HG03565 (cell line): ENCODE data around the gene EIF5.
"Not testable (repeated sequence)": the region's sequence is repeated elsewhere in the genome, so short reads cannot be mapped to it uniquely, and the experiment has no call there.

Experiments
- ATAC-seq: cut with Tn5 transposase; IDR thresholded peaks from one replicate; pipeline ENCODE4 v1.9.1; 2021; ENCODE audit warnings: mild to moderate bottlenecking, moderate library complexity; ENCODE audit not compliant: unreplicated experiment

EIF5 gene

GRCh38 chr14:103334644-103335622, 896 bp downstream of the EIF5 start:
- peak; percentile 26 for ATAC-seq

DNA sequence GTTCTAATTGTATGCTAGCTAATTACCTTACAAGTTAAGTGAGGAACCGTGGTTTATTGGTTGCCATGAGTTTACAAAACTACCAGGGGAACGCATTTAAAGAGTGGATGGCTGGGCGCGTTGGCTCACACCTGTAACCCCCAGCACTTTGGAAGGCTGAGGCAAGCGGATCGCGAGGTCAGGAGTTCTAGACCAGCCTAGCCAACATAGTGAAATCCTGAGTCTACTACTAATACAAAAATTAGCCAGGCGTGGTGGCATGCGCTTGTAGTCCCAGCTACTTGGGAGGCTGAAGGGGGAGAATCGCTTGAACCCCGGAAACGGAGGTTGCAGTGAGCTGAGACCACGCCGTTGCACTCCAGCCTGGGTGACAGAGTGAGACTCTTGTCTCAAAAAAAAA, 2.2 kb downstream of the EIF5 start:
- no peak for ATAC-seq

DNA sequence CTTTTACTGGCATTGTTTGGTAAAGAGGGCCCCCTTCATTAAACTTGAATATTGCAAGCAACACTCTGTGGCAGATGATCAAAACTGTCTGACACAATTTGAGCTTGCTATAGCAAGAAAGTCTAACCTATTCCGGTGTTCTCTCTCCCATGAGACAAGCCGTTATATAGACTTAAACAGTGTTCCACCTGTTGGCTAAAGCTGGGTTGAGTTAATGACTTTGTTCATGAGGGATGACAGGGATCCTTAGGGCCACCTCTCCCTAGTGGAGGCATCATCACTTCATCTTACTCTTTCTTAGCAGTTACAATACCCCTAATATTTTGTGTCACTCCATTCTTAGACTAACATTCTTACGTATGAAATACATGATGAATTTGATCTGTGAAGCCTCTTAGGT, 3.8 kb downstream of the EIF5 start:
- no peak for ATAC-seq

GRCh38 chr14:103339561-103339960, 5.5 kb downstream of the EIF5 start:
- no peak for ATAC-seq

DNA sequence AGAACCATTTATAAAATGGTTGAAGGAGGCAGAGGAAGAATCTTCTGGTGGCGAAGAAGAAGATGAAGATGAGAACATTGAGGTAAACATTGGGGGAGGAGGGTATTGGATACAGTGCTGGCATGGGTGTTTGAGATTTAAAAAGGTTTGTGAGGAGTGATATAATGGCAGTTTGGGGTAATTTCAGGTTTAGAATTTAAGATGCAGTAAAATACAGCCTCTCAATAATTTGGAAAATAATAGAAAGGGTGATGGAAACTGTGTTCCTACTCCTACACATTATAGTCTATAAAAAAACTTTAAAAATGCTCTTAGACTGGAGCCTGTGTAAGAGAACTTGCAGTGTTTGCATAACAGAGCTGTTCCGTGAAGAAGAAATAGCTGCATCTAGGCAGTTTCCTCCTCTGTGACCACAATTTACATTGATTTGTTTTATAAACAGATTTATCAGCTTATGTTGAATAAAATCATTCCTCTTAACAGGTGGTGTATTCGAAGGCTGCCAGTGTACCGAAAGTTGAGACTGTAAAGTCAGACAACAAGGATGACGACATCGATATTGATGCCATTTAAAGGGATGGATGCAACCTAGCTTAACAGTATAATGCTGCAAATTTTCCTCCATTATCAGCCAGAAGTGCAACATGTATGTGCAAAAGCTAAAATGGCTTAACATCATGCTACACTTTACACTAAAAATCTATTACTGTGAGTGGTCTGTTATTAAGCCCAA, 6.6 kb downstream of the EIF5 start:
- ATAC-seq: no peak

DNA sequence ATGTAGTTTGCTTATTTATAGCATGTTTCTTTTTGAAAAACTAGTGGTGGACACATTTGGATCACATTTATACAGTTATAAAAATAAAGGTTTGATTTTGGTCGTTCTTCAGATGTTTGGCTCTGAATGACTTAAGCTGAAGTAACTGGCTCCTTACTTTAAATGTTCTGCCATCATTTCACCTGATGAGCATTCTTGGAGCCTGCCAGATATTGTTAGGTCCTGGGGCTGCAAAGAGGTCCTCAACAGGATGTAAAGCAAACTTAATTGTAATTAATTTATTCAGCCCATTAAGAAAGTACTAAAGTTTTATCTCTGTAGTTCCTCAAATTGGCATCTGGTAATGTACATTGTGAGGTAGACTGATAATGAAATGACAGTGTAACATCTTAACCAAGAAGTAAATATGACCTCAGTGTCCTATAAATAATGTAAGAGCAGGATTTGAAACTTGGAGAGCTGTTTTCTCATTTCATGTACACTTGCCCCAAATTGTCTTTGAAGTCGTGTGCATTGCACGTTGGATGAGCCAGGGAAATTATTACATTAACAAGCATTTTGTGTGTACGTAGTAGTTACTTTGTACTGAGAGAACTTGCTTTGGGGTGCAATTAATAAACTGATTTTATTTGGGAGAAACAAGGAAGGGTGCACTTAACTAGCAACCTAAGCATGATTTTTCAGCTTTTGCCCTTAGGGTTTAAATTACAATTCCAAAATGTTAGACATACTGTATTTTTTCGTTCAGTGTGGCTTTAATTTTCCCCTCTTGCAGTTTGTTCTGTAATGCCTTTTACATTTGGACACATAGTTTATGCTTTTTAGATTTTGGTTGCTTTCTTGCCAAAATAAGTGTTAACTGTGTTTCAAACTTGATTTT, 7.5 kb downstream of the EIF5 start:
- ATAC-seq: no peak

GRCh38 chr14:103343164-103343879, 9.3 kb downstream of the EIF5 start:
- no peak for ATAC-seq

- ATAC-seq: no peak
These were observed 10.1 kb downstream of the EIF5 start for GRCh38 chr14:103343905-103344797.

DNA sequence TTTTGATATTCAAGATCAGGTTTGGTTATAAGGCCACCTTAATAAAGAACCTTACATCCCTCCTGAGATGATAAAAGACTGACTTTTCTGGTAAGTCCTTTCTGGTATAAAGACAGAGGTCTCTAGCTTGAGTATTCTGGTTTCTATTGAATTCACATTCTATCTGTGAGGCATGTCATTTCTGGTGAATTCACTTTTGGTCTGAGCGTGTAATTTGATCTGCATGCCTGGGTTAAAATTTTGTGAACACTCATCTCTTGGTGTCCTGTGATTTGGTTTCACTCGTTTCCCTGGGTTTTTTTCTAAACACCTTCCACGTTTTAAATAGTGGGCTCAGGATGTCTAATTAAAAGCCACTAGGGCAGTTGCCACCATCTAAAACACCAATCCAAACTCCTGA, 12.2 kb downstream of the EIF5 start:
- ATAC-seq: no peak

- no peak for ATAC-seq
These were observed 13.2 kb downstream of the EIF5 start for GRCh38 chr14:103347091-103347815.

DNA sequence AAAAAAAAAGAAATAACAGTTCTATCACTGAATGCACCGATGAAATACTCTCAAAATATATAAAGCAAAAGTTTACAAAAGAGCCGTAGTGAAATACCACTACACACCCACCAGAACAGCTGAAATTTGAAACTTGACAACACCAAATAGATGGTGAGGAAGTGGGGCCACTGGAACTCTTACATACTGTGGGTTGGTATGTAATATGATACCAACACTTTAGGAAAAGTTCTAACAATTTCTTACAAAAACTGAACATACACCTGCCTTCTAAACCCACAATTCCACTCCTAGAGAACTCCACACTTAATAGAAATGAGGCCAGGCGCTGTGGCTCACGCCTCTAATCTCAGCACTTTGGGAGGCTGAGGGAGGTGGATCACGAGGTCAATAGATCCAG, 14.1 kb downstream of the EIF5 start:
- no peak for ATAC-seq

DNA sequence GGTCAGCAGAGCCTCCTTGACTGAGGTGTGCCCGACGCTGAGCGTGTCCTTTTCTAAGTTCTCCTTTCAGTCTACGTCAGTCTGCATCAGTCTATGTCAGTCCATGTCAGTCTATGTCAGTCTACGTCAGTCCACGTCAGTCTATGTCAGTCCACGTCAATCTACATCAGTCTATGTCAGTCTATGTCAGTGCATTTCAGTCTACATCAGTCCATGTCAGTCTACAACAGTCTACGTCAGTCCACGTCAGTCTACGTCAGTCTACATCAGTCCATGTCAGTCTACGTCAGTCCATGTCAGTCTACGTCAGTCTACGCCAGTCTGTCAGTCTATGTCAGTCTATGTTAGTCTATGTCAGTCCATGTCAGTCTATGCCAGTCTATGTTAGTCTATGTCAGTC, 15.9 kb downstream of the EIF5 start:
- no peak for ATAC-seq

DNA sequence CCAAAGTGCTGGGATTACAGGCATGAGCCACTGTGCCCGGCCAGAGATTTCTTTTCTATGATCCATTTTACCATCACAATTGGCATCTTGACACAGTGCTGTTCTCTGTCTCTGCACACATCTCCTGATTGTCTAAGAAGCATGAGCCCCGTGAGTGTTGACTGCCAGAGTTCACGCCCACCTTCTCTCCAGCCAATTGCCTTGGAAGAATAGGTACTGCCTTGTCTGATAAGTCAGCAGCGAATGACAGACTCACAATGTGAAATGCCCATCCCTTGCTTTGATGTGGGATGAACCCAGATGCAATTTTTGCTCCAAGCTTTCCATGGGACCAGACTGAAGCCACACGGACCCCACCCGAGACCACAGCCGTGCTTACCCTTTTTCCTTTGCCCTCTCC, 19.3 kb downstream of the EIF5 start:
- ATAC-seq: no peak

- no peak for ATAC-seq
These were observed 20.1 kb downstream of the EIF5 start for GRCh38 chr14:103354141-103354540.

GRCh38 chr14:103356024-103356682, 22.1 kb downstream of the EIF5 start:
- no peak for ATAC-seq

- not testable (repeated sequence) for ATAC-seq
These were observed 23.5 kb downstream of the EIF5 start for GRCh38 chr14:103357552-103357951.

- no peak for ATAC-seq
These were observed 26.5 kb downstream of the EIF5 start for GRCh38 chr14:103360548-103360947.

- ATAC-seq: no peak
These were observed 27.8 kb downstream of the EIF5 start for GRCh38 chr14:103361867-103362266.
